Brain pericyte (primary cell): ENCODE measurements around the gene BAZ2B.

ENCODE experiments used
- DNase-seq: peaks from one replicate; pipeline ENCODE4 v3.0.0-alpha.2; 2012; ENCODE audit warnings: low read depth, low spot score

Gene BAZ2B

GRCh38 chr2:159573846-159574606 lies 42.3 kb downstream of the BAZ2B start:
- DNase-seq, result no peak

GRCh38 chr2:159573294-159573693 lies 43.1 kb downstream of the BAZ2B start:
- DNase-seq, result no peak

- DNase-seq, result no peak
Measured at GRCh38 chr2:159572459-159572858, 43.9 kb downstream of the BAZ2B start.

- DNase-seq, result no peak
Measured at GRCh38 chr2:159571540-159572260, 44.6 kb downstream of the BAZ2B start.

GRCh38 chr2:159564081-159564480 lies 52.3 kb downstream of the BAZ2B start:
- DNase-seq, result no peak

- DNase-seq, result no peak
Measured at GRCh38 chr2:159562248-159562647, 54.1 kb downstream of the BAZ2B start.

- DNase-seq, result no peak
Measured at GRCh38 chr2:159561786-159562185, 54.6 kb downstream of the BAZ2B start.

GRCh38 chr2:159561242-159561641 lies 55.1 kb downstream of the BAZ2B start:
- no peak for DNase-seq

- DNase-seq, result no peak
Measured at GRCh38 chr2:159559034-159559433, 57.3 kb downstream of the BAZ2B start.

GRCh38 chr2:159558479-159558878 lies 57.9 kb downstream of the BAZ2B start:
- peak; percentile 20 for DNase-seq

GRCh38 chr2:159557437-159558034 lies 58.8 kb downstream of the BAZ2B start:
- DNase-seq, result no peak

- DNase-seq, result no peak
Measured at GRCh38 chr2:159555651-159556392, 60.5 kb downstream of the BAZ2B start.

GRCh38 chr2:159553727-159554126 lies 62.6 kb downstream of the BAZ2B start:
- no peak for DNase-seq

- no peak for DNase-seq
Measured at GRCh38 chr2:159551806-159552205, 64.5 kb downstream of the BAZ2B start.

- no peak for DNase-seq
Measured at GRCh38 chr2:159550231-159550630, 66.1 kb downstream of the BAZ2B start.

GRCh38 chr2:159549234-159549633 lies 67.1 kb downstream of the BAZ2B start:
- no peak for DNase-seq

GRCh38 chr2:159546716-159547430 lies 69.5 kb downstream of the BAZ2B start:
- DNase-seq, result no peak

GRCh38 chr2:159546039-159546438 lies 70.3 kb downstream of the BAZ2B start:
- DNase-seq, result no peak

- no peak for DNase-seq
Measured at GRCh38 chr2:159545085-159545484, 71.3 kb downstream of the BAZ2B start.

GRCh38 chr2:159542101-159542500 lies 74.2 kb downstream of the BAZ2B start:
- DNase-seq, result no peak

GRCh38 chr2:159539701-159540100 lies 76.6 kb downstream of the BAZ2B start:
- DNase-seq, result no peak
